Neutrophil (primary cell): Measurements from ENCODE around the gene FAM227B.
"Not testable (repeated sequence)": the region's sequence is repeated elsewhere in the genome, so short reads cannot be mapped to it uniquely, and the experiment has no call there.

Experiments used
- H3K27ac ChIP-seq: fragments of 200-600 bp; sonication (generic); 2 replicates; pipeline ENCODE4 v1.5.1; 2016; ENCODE audit warnings: mild to moderate bottlenecking, moderate library complexity
- H3K27me3 ChIP-seq: fragments of 200-600 bp; sonication (generic); 2 replicates; pipeline ENCODE4 v1.6.0; 2016; ENCODE audit warnings: mild to moderate bottlenecking
- H3K36me3 ChIP-seq: fragments of 200-600 bp; sonication (generic); 2 replicates; pipeline ENCODE4 v1.5.1; 2017
- H3K4me1 ChIP-seq, 2 experiments: fragments of 200-600 bp in 1 of 2; sonication (generic) in 1 of 2; 1 replicate in 1 of 2; 2 replicates in 1 of 2; pipeline versions ENCODE4 v1.5.1 to v1.6.1; 2013 to 2016; ENCODE audit warnings: low read depth in 1 of 2, low read length in 1 of 2, mild to moderate bottlenecking in 1 of 2, moderate library complexity in 1 of 2; ENCODE audit not compliant: control insufficient read depth in 1 of 2, insufficient read depth in 1 of 2
- H3K4me3 ChIP-seq, 2 experiments: fragments of 200-600 bp in 1 of 2; sonication (generic) in 1 of 2; 1 replicate in 1 of 2; 2 replicates in 1 of 2; pipeline ENCODE4 v1.5.1; 2013 to 2016; ENCODE audit warnings: low read depth in 1 of 2, low read length in 1 of 2, mild to moderate bottlenecking in 1 of 2, moderate library complexity in 1 of 2
- H3K9me3 ChIP-seq: fragments of 200-600 bp; sonication (generic); 2 replicates; pipeline ENCODE4 v1.5.1; 2016
- CTCF ChIP-seq: fragments of 200-600 bp; sonication (generic); IDR thresholded peaks from 2 replicates; pipeline ENCODE4 v1.5.1; 2016; ENCODE audit warnings: antibody characterized with exemption

Gene FAM227B

GRCh38 chr15:49471733-49472132, 148.9 kb downstream of the FAM227B start:
- TF ChIP-seq CTCF: no peak

GRCh38 chr15:49471248-49471647, 149.4 kb downstream of the FAM227B start:
- not testable (repeated sequence) for H3K9me3 ChIP-seq, H3K4me1 ChIP-seq, H3K36me3 ChIP-seq, H3K27me3 ChIP-seq, H3K4me3 ChIP-seq, H3K27ac ChIP-seq

More at GRCh38 chr15:49471733-49472132, 148.9 kb downstream of the FAM227B start:
- no peaks in the 10 kb centered on the region for H3K27me3 ChIP-seq
- no peaks in the 10 kb centered on the region for H3K9me3 ChIP-seq
- no peak overlapping the region for H3K4me3 ChIP-seq
- no peaks in the 10 kb centered on the region for H3K36me3 ChIP-seq
- no peaks in the 10 kb centered on the region for H3K4me1 ChIP-seq
- no peak overlapping the region for H3K27ac ChIP-seq

- Histone ChIP-seq H3K9me3 (no peaks in the 10 kb centered on the region), H3K27me3 (no peaks in the 10 kb centered on the region), H3K27ac (no peak overlapping the region), H3K4me1 (no peaks in the 10 kb centered on the region), H3K36me3 (no peaks in the 10 kb centered on the region), H3K4me3 (no peak overlapping the region)
- TF ChIP-seq CTCF: no peak
These were observed 152.2 kb downstream of the FAM227B start for GRCh38 chr15:49468481-49468839.

GRCh38 chr15:49467746-49468480, 152.7 kb downstream of the FAM227B start:
- no peak for TF ChIP-seq CTCF
- Histone ChIP-seq H3K4me3 (no peak overlapping the region), H3K27ac (no peak overlapping the region), H3K4me1 (no peaks in the 10 kb centered on the region), H3K9me3 (no peaks in the 10 kb centered on the region), H3K27me3 (no peaks in the 10 kb centered on the region), H3K36me3 (no peaks in the 10 kb centered on the region)

- Histone ChIP-seq H3K27ac (no peak overlapping the region), H3K36me3 (no peaks in the 10 kb centered on the region), H3K4me3 (no peak overlapping the region), H3K27me3 (no peaks in the 10 kb centered on the region), H3K9me3 (no peaks in the 10 kb centered on the region), H3K4me1 (no peaks in the 10 kb centered on the region)
- no peak for TF ChIP-seq CTCF
These were observed 154.5 kb downstream of the FAM227B start for GRCh38 chr15:49466119-49466518.

- no peak for TF ChIP-seq CTCF
- H3K27ac ChIP-seq: no peak overlapping the region
- H3K36me3 ChIP-seq: no peaks in the 10 kb centered on the region
- H3K27me3 ChIP-seq: no peaks in the 10 kb centered on the region
- no peak overlapping the region for H3K4me3 ChIP-seq
- H3K9me3 ChIP-seq: no peaks in the 10 kb centered on the region
- H3K4me1 ChIP-seq: no peaks in the 10 kb centered on the region
These were observed 156.1 kb downstream of the FAM227B start for GRCh38 chr15:49464522-49464921.
